MCF 10A (cell line): ENCODE measurements around the gene WWOX. TPM values are rescaled to one million over a fixed set of nuclear protein-coding genes. Genes with fewer than 3 reads are reported as not detected.

Experiments used
- BruUV-seq: library from RNA; stranded (reverse); fragments of 400-500 nt; replicated peaks from 2 replicates; lab custom pipeline; 2021; lab: Mats Ljungman, UMichigan
- CTCF ChIA-PET: fragments of 300-600 bp; sonication (Branson Sonifier 250); formaldehyde crosslinking; extraction: SDS; loops from one replicate; lab custom pipeline; 2021; ENCODE audit warnings: antibody characterized with exemption, inconsistent platforms; lab: Yijun Ruan, JAX
- POLR2A ChIA-PET: fragments of 300-600, 350-650 bp; sonication (Branson Sonifier 250); formaldehyde crosslinking; extraction: SDS; loops from one replicate; lab custom pipeline; 2020; ENCODE audit warnings: antibody characterized with exemption, inconsistent platforms; lab: Yijun Ruan, JAX
- DNase-seq: peaks from one replicate; pipeline ENCODE4 v3.0.0-alpha.2; 2018; ENCODE audit not compliant: unreplicated experiment
- H3K27ac Mint-ChIP-seq: one replicate; pipeline ENCODE4 v1.8.0; 2022; ENCODE audit warnings: mild to moderate bottlenecking, low read depth, mixed read lengths; ENCODE audit not compliant: unreplicated experiment
- H3K27me3 Mint-ChIP-seq: one replicate; pipeline ENCODE4 v1.8.0; 2022; ENCODE audit warnings: mixed read lengths; ENCODE audit not compliant: insufficient read depth, unreplicated experiment
- H3K36me3 Mint-ChIP-seq: one replicate; pipeline ENCODE4 v1.8.0; 2022; ENCODE audit warnings: mild to moderate bottlenecking, moderate library complexity, mixed read lengths; ENCODE audit not compliant: insufficient read depth, unreplicated experiment
- H3K4me1 Mint-ChIP-seq: one replicate; pipeline ENCODE4 v1.8.0; 2022; ENCODE audit warnings: mixed read lengths; ENCODE audit not compliant: insufficient read depth, unreplicated experiment
- H3K4me3 Mint-ChIP-seq: one replicate; pipeline ENCODE4 v1.8.0; 2022; ENCODE audit warnings: mild to moderate bottlenecking, moderate library complexity, mixed read lengths; ENCODE audit not compliant: unreplicated experiment
- H3K9me3 Mint-ChIP-seq: one replicate; pipeline ENCODE4 v1.8.0; 2022; ENCODE audit warnings: mixed read lengths; ENCODE audit not compliant: unreplicated experiment
- CTCF ChIP-seq: fragments of 200-600 bp; IDR thresholded peaks from one replicate; pipeline ENCODE4 v1.8.0; 2022; ENCODE audit warnings: antibody characterized with exemption, mild to moderate bottlenecking; ENCODE audit not compliant: unreplicated experiment
- intact Hi-C: fragments of 100-400 bp; cut with micrococcal nuclease; formaldehyde crosslinking; loops from 2 replicates; pipeline ENCODE4 v1.14.1; 2022
- total RNA-seq: library from RNA; stranded (reverse); gene quantifications from 2 replicates; pipeline ENCODE4 v1.2.3, GENCODE V29; 2022

WWOX gene
- total RNA-seq, 1 experiment from 2014 or later, result 18.1 TPM

- H3K4me1 Mint-ChIP-seq, result no peaks in the 10 kb centered on the region
- CTCF ChIA-PET, result interaction anchor here (0.6 kb wide), 1 partner anchor 36 kb away, joined by 3 read pairs; no protein-coding TSS in a partner anchor
Observed at GRCh38 chr16:79112462-79112861, 1013.0 kb downstream of the WWOX start.

GRCh38 chr16:79113826-79114225 lies 1014.4 kb downstream of the WWOX start:
- BruUV-seq, result no TSS peak
- H3K27ac Mint-ChIP-seq, result no peak overlapping the region
- no peak for DNase-seq
- no peaks in the 10 kb centered on the region for H3K9me3 Mint-ChIP-seq
- intact Hi-C loops, result no loop called here
- TF ChIP-seq CTCF, result no peak
- CTCF ChIA-PET, result interaction anchor here (0.5 kb wide), 1 partner anchor 979 kb away, joined by 3 read pairs; no protein-coding TSS in a partner anchor
- no peaks in the 10 kb centered on the region for H3K36me3 Mint-ChIP-seq
- no peaks in the 10 kb centered on the region for H3K27me3 Mint-ChIP-seq
- no peaks in the 10 kb centered on the region for H3K4me1 Mint-ChIP-seq
- H3K4me3 Mint-ChIP-seq, result no peak overlapping the region
- POLR2A ChIA-PET, result no interaction called here

More at GRCh38 chr16:79112462-79112861, 1013.0 kb downstream of the WWOX start:
- intact Hi-C loops, result no loop called here
- DNase-seq, result no peak
- BruUV-seq, result no TSS peak
- no peak for TF ChIP-seq CTCF
- POLR2A ChIA-PET, result interaction anchor here (0.7 kb wide), 1 partner anchor 106 kb away, joined by 3 read pairs; no protein-coding TSS in a partner anchor
- Mint-ChIP-seq H3K4me3 (no peak overlapping the region), H3K27ac (no peak overlapping the region), H3K27me3 (no peaks in the 10 kb centered on the region), H3K36me3 (no peaks in the 10 kb centered on the region), H3K9me3 (no peaks in the 10 kb centered on the region)

- Mint-ChIP-seq H3K4me1 (no peaks in the 10 kb centered on the region), H3K36me3 (no peaks in the 10 kb centered on the region), H3K27ac (no peak overlapping the region), H3K4me3 (no peak overlapping the region), H3K9me3 (no peaks in the 10 kb centered on the region), H3K27me3 (no peaks in the 10 kb centered on the region)
- TF ChIP-seq CTCF, result no peak
- POLR2A ChIA-PET, result interaction anchor here (0.5 kb wide), 1 partner anchor 34 kb away, joined by 3 read pairs; no protein-coding TSS in a partner anchor
- no TSS peak for BruUV-seq
- intact Hi-C loops, result no loop called here
- CTCF ChIA-PET, result interaction anchor here (0.5 kb wide), 1 partner anchor 46 kb away, joined by 3 read pairs; no protein-coding TSS in a partner anchor
- DNase-seq, result no peak
Observed at GRCh38 chr16:79114759-79115158, 1015.3 kb downstream of the WWOX start.

- TF ChIP-seq CTCF, result no peak
- H3K4me1 Mint-ChIP-seq, result no peaks in the 10 kb centered on the region
- no peak for DNase-seq
- no peaks in the 10 kb centered on the region for H3K9me3 Mint-ChIP-seq
- POLR2A ChIA-PET, result interaction anchor here (0.9 kb wide), 1 partner anchor 18 kb away, joined by 3 read pairs; no protein-coding TSS in a partner anchor
- intact Hi-C loops, result no loop called here
- H3K27me3 Mint-ChIP-seq, result no peaks in the 10 kb centered on the region
- H3K36me3 Mint-ChIP-seq, result no peaks in the 10 kb centered on the region
- no TSS peak for BruUV-seq
- CTCF ChIA-PET, result interaction anchor here (0.9 to 1.0 kb wide), 2 partner anchors 8 to 15 kb away, joined by 3 read pairs; no protein-coding TSS in a partner anchor
- no peak overlapping the region for H3K27ac Mint-ChIP-seq
- no peak overlapping the region for H3K4me3 Mint-ChIP-seq
Observed at GRCh38 chr16:79121906-79122305, 1022.5 kb downstream of the WWOX start.
